Endothelial cell (in vitro differentiated cells): Measurements from ENCODE around the gene EXOC2. TPM values are rescaled to one million over a fixed set of nuclear protein-coding genes. Genes with fewer than 3 reads are reported as not detected.

Source experiments
- DNase-seq: peaks from one replicate; pipeline ENCODE4 v3.0.0; 2021; ENCODE audit warnings: low spot score
- H3K27ac Mint-ChIP-seq: one replicate; pipeline ENCODE4 v1.8.0; 2021; ENCODE audit warnings: mixed read lengths, inconsistent platforms; ENCODE audit not compliant: unreplicated experiment
- H3K27me3 Mint-ChIP-seq: one replicate; pipeline ENCODE4 v1.8.0; 2021; ENCODE audit warnings: mild to moderate bottlenecking, moderate library complexity, mixed read lengths, inconsistent platforms; ENCODE audit not compliant: unreplicated experiment
- H3K36me3 Mint-ChIP-seq: one replicate; pipeline ENCODE4 v1.8.0; 2021; ENCODE audit warnings: mild to moderate bottlenecking, low read depth, mixed read lengths, inconsistent platforms; ENCODE audit not compliant: unreplicated experiment
- H3K4me1 Mint-ChIP-seq: one replicate; pipeline ENCODE4 v1.8.0; 2021; ENCODE audit warnings: mild to moderate bottlenecking, mixed read lengths, inconsistent platforms; ENCODE audit not compliant: unreplicated experiment
- H3K4me3 Mint-ChIP-seq: one replicate; pipeline ENCODE4 v1.8.0; 2021; ENCODE audit warnings: mild to moderate bottlenecking, mixed read lengths, inconsistent platforms; ENCODE audit not compliant: unreplicated experiment
- H3K9me3 Mint-ChIP-seq: one replicate; pipeline ENCODE4 v1.8.0; 2021; ENCODE audit warnings: mixed read lengths, inconsistent platforms; ENCODE audit not compliant: unreplicated experiment
- total RNA-seq: library from RNA; stranded (reverse); fragmentation: NEBNext Ultra II Directional; extraction: Animal tissue kit (Norgen Biotek cat#: 25700); gene quantifications from one replicate; pipeline ENCODE4 v1.2.1, GENCODE V29; 2021; ENCODE audit not compliant: unreplicated experiment
- TF ChIP-seq, protein P1 (sequence below): fragments of 200-600 bp; sonication (generic); IDR thresholded peaks from one replicate; pipeline ENCODE4 v1.5.0; 2021; ENCODE audit warnings: antibody characterized with exemption; ENCODE audit not compliant: unreplicated experiment

EXOC2 gene
- total RNA-seq, 1 donor from 2014 or later = 34.6 TPM

DNA sequence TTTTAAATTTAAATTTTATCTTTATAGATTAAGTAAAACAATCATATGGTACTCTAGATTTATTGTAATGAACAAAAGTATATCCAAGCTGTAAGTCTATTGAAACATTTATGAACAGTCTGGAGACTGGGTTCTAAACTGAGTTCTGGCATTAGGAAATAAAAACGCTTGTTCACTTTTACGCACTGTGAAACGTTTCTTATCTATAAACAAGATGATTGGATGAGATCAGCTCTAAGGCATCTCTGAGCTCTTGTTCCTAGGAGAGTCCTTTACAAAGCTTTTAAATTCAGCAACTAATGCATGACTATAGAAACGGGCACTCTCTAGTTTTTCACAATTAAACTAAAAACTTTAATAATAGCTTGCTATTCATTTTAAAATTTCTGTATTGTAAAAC, 42.8 kb downstream of the EXOC2 start:
- DNase-seq = no peak
- H3K27me3 Mint-ChIP-seq = no peaks in the 10 kb centered on the region
- TF ChIP-seq, protein P1, sequence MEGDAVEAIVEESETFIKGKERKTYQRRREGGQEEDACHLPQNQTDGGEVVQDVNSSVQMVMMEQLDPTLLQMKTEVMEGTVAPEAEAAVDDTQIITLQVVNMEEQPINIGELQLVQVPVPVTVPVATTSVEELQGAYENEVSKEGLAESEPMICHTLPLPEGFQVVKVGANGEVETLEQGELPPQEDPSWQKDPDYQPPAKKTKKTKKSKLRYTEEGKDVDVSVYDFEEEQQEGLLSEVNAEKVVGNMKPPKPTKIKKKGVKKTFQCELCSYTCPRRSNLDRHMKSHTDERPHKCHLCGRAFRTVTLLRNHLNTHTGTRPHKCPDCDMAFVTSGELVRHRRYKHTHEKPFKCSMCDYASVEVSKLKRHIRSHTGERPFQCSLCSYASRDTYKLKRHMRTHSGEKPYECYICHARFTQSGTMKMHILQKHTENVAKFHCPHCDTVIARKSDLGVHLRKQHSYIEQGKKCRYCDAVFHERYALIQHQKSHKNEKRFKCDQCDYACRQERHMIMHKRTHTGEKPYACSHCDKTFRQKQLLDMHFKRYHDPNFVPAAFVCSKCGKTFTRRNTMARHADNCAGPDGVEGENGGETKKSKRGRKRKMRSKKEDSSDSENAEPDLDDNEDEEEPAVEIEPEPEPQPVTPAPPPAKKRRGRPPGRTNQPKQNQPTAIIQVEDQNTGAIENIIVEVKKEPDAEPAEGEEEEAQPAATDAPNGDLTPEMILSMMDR = no peak
- no peak overlapping the region for H3K27ac Mint-ChIP-seq
- peaks cover 13% of the 10 kb centered on the region for H3K4me1 Mint-ChIP-seq
- no peak overlapping the region for H3K4me3 Mint-ChIP-seq
- peaks cover 4% of the 10 kb centered on the region for H3K36me3 Mint-ChIP-seq
- no peaks in the 10 kb centered on the region for H3K9me3 Mint-ChIP-seq

DNA sequence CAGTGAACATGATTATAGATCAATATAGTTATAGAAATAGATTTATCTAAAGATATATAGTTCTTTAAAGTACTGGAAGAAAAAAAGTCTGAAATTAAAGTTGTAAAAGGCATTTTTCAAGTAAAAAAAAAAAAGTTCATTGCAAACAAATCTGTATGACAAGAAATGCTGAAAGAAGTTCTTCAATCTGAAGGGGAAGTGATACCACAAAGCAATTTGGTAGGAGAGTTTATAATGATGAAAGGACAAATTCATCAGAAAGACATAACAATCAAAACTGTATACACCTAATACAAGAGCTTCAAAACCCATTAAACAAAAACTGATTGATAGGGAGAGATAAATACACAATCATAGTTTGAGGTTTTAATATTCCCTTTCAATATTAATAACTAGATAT, 50.1 kb downstream of the EXOC2 start:
- Mint-ChIP-seq H3K36me3 (peaks cover 5% of the 10 kb centered on the region), H3K27ac (no peak overlapping the region), H3K27me3 (peaks cover 2% of the 10 kb centered on the region), H3K4me1 (peaks cover 13% of the 10 kb centered on the region), H3K4me3 (no peak overlapping the region), H3K9me3 (no peaks in the 10 kb centered on the region)
- DNase-seq = no peak
- TF ChIP-seq, protein P1 = no peak

DNA sequence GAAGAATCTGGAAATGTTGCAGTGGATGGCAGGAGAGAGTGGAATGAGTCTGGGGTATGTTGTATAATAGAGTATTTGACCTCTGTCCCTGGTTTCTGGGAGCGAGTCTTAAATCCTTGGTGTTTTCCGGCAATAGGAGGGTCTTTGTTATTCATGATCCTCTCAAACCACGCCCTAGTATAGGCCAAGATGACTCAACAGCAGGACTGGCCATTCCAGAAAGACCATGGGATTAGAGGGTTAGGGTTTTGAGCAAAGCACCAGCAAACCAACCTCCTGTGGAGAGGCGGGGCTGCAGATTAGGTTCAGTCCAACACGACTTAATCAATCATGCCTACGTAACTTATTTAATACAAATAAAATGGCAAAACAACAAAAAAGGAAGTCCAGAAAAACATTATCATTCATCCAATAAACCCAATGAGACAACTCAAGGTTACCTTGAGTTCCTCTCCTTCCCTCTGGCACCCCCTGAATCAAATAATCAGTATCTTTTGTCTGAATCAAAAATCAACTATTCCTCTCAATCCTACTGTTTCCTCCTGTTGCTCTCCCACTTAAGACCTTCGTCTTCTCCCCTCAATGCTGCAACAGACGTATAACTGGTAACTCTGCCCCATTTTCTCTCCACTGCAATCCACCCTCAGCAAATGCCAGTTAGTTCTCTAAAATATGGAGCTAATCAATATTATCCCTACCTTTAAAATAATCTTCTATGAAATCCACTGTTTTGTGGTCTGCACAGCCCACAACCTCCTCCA, 51.5 kb downstream of the EXOC2 start:
- Mint-ChIP-seq H3K4me1 (peaks cover 8% of the 10 kb centered on the region), H3K36me3 (peaks cover 8% of the 10 kb centered on the region), H3K27me3 (peaks cover 2% of the 10 kb centered on the region), H3K4me3 (no peak overlapping the region), H3K27ac (no peak overlapping the region), H3K9me3 (no peaks in the 10 kb centered on the region)
- DNase-seq = no peak
- TF ChIP-seq, protein P1 = no peak

DNA sequence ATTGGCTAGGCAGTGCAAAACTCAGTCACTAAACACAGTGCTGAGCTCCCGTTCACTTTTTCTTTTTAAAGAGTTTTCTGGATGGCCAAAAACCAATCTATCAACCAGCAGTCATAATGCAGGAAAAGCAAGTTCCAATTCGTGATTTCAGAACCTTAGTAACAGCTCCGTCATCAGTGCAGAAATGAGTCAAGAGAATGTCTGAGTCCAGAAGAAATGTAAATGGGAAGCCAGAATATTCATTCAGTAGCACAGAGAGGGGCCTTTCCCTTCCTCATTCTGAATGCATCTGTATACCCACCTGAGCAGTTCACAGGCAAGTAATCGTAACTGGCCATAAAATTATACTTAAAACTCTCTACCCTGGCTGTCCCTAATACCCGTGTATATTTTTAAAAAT, 56.5 kb downstream of the EXOC2 start:
- Mint-ChIP-seq H3K9me3 (no peaks in the 10 kb centered on the region), H3K27ac (no peak overlapping the region), H3K27me3 (peaks cover 2% of the 10 kb centered on the region), H3K4me1 (no peaks in the 10 kb centered on the region), H3K4me3 (no peak overlapping the region), H3K36me3 (peaks cover 14% of the 10 kb centered on the region)
- DNase-seq = no peak
- TF ChIP-seq, protein P1 = no peak

DNA sequence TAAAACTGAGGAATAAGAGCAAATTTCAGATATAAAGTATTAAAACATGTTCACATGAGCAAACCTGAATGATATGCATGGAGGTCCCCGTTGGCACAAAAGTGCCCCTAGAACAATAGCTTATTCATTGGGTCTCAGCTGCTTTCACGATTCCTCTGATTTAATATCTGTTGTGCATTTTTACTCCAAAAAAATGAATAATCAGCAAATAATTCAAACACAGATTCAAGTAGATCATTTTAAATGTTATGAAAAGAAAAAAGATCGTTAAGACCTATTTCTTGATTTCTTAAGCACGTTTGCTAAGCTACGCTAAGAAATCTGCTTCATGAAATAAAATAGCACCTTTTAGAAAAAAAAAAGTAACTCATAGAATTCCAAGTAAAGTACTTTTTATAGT, 57.7 kb downstream of the EXOC2 start:
- peaks cover 9% of the 10 kb centered on the region for H3K36me3 Mint-ChIP-seq
- TF ChIP-seq, protein P1 = no peak
- no peak for DNase-seq
- H3K4me1 Mint-ChIP-seq = no peaks in the 10 kb centered on the region
- no peaks in the 10 kb centered on the region for H3K27me3 Mint-ChIP-seq
- no peak overlapping the region for H3K27ac Mint-ChIP-seq
- no peaks in the 10 kb centered on the region for H3K9me3 Mint-ChIP-seq
- H3K4me3 Mint-ChIP-seq = no peak overlapping the region
